GM23248 (cell line): ENCODE measurements around the gene CHAC1. TPM values are rescaled to one million over a fixed set of nuclear protein-coding genes. Genes with fewer than 3 reads are reported as not detected.

ENCODE experiments used
- DNase-seq: peaks from one replicate; pipeline ENCODE4 v3.0.0-alpha.2; 2015
- H2AFZ ChIP-seq: fragments of 200-600 bp; sonication (generic); 2 replicates; pipeline ENCODE4 v1.6.1; 2016; ENCODE audit warnings: antibody characterized with exemption
- H3F3A ChIP-seq: fragments of 200-600 bp; sonication (generic); 2 replicates; pipeline ENCODE4 v1.6.1; 2016; ENCODE audit warnings: mild to moderate bottlenecking, antibody characterized with exemption, mixed run types; ENCODE audit not compliant: insufficient read depth
- H3K27ac ChIP-seq: fragments of 200-600 bp; sonication (generic); 2 replicates; pipeline ENCODE4 v1.5.1; 2016; ENCODE audit warnings: mild to moderate bottlenecking
- H3K27me3 ChIP-seq: fragments of 200-600 bp; sonication (generic); replicated peaks from 2 replicates; pipeline ENCODE4 v1.6.1; 2016; ENCODE audit warnings: mild to moderate bottlenecking; ENCODE audit not compliant: insufficient read depth
- H3K36me3 ChIP-seq: fragments of 200-600 bp; sonication (generic); 2 replicates; pipeline ENCODE4 v1.6.1; 2016; ENCODE audit warnings: low read depth, mild to moderate bottlenecking
- H3K4me1 ChIP-seq: fragments of 200-600 bp; sonication (generic); 2 replicates; pipeline ENCODE4 v1.6.1; 2016; ENCODE audit warnings: mild to moderate bottlenecking; ENCODE audit not compliant: insufficient read depth
- H3K4me2 ChIP-seq: fragments of 200-600 bp; sonication (generic); one replicate; pipeline ENCODE4 v1.6.1; 2016; ENCODE audit warnings: mild to moderate bottlenecking; ENCODE audit not compliant: unreplicated experiment
- H3K4me3 ChIP-seq: fragments of 200-600 bp; sonication (generic); 2 replicates; pipeline ENCODE4 v1.5.1; 2016; ENCODE audit warnings: mild to moderate bottlenecking
- H3K79me2 ChIP-seq: fragments of 200-600 bp; sonication (generic); 2 replicates; pipeline ENCODE4 v1.6.1; 2016; ENCODE audit warnings: mild to moderate bottlenecking; ENCODE audit not compliant: insufficient read depth
- H3K9ac ChIP-seq: fragments of 200-600 bp; sonication (generic); 2 replicates; pipeline ENCODE4 v1.6.1; 2016; ENCODE audit warnings: mild to moderate bottlenecking
- H3K9me2 ChIP-seq: fragments of 200-600 bp; sonication (generic); 2 replicates; pipeline ENCODE4 v1.6.1; 2016; ENCODE audit warnings: mixed run types, mild to moderate bottlenecking, moderate library complexity; ENCODE audit not compliant: insufficient read depth
- H3K9me3 ChIP-seq: fragments of 200-600 bp; sonication (generic); one replicate; pipeline ENCODE4 v1.6.1; 2017; ENCODE audit warnings: low read depth
- H4K20me1 ChIP-seq: fragments of 200-600 bp; sonication (generic); 2 replicates; pipeline ENCODE4 v1.6.0; 2016; ENCODE audit not compliant: insufficient read depth
- EZH2 ChIP-seq: fragments of 200-600 bp; sonication (generic); IDR thresholded peaks from 2 replicates; pipeline ENCODE4 v1.6.1; 2018; ENCODE audit warnings: antibody characterized with exemption, mild to moderate bottlenecking; ENCODE audit not compliant: insufficient read depth, poor library complexity, severe bottlenecking
- EZH2phosphoT487 ChIP-seq: fragments of 200-600 bp; sonication (generic); IDR thresholded peaks from 2 replicates; pipeline ENCODE4 v1.6.1; 2018; ENCODE audit warnings: antibody characterized with exemption, moderate library complexity, mild to moderate bottlenecking, low read depth; ENCODE audit not compliant: insufficient read depth
- WGBS, 2 experiments: methylation state at CpG; one replicate each; pipeline ENCODE4 v1.1.6; 2015 to 2017; ENCODE audit warnings: low lambda C conversion rate in 2 of 2, low coverage in 1 of 2; ENCODE audit errors: missing lambda C conversion rate in 2 of 2; 5-methylcytosine and 5-hydroxymethylcytosine counted together
- in situ Hi-C: fragments of 300-500 bp; cut with MboI; formaldehyde crosslinking; loops from 2 replicates; pipeline ENCODE4 v1.15.0; 2020
- polyA plus RNA-seq: library from polyadenylated mRNA; unstranded; fragments of >200 nt; fragmentation: Nextera tagmentation; extraction: Ambion mirVana; gene quantifications from 2 replicates; pipeline ENCODE4 v1.2.1, GENCODE V29; 2016
- total RNA-seq: library from RNA; depleted of rRNA; stranded (reverse); fragments of >200 nt; shearing (Covaris generic); gene quantifications from 2 replicates; pipeline ENCODE4 v1.2.3, GENCODE V29; 2014

CHAC1 gene
- total and polyA plus RNA-seq, 2 experiments from 2014 or later: 43.8 to 74.4 TPM

DNA sequence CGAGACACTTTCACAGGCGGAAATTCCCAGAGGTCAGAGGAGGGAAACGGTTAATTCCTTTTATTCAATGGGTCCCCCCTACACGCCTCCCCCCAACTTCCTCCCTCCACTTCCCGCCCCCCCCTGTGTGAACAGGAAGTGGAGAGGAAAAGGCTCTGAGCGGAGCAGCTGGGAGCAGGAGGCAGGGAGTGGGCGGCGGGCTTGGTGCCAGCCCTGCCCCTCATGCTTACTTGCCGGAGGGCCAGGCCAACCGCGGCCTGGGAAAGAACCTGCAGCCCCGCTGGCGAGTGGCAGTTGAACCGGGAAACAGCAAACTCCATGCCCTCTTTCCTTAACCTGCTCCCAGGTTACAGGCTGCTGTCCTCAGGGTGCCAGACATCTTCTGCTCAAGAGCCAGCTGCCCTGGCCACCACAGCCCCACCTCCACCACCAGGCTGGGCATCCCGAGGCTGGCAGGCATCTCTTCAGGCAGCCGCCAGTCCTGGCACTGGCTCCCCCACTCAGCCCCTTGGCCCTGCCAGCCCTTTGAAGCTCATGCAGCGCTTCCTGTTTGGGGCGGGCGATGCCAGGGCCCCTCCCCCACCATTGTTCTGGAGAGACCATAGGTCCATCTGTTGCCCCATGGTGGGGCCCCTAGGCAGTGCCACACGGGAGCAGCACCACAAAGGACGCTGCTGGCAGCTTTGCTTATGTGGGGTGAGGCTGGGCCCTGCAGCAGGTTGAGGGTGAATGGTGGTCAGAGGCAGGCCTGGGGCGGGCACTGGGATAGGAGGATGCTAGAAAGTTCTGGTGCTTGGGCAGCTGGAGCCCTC is 46.1 kb upstream of the CHAC1 start:
- peak overlapping the region; percentile 63 for H3K4me3 ChIP-seq
- H3K4me1 ChIP-seq: peaks cover 24% of the 10 kb centered on the region
- in situ Hi-C loops: loop anchor here (10.0 kb wide), 1 partner anchor 118 kb away; no protein-coding TSS in a partner anchor
- H3K36me3 ChIP-seq: no peaks in the 10 kb centered on the region; the same call in 1 of the 2 replicates
- H3K27ac ChIP-seq: peak overlapping the region; percentile 75
- TF ChIP-seq EZH2phosphoT487: no peak
- no peak for TF ChIP-seq EZH2
- no peaks in the 10 kb centered on the region for H3K79me2 ChIP-seq
- peak overlapping the region; percentile 49 for H2AFZ ChIP-seq
- H3K9ac ChIP-seq: peak overlapping the region; percentile 72
- H3K9me2 ChIP-seq: no peaks in the 10 kb centered on the region
- H3K4me2 ChIP-seq: peak overlapping the region; percentile 79
- WGBS, 2 experiments: 33% methylated on average over 20 to 22 of the region's 22 CpGs
- H4K20me1 ChIP-seq: no peaks in the 10 kb centered on the region
- peaks cover 28% of the 10 kb centered on the region for H3F3A ChIP-seq
- H3K9me3 ChIP-seq: no peaks in the 10 kb centered on the region
- peak; percentile 44 for DNase-seq
- no peaks in the 10 kb centered on the region for H3K27me3 ChIP-seq

DNA sequence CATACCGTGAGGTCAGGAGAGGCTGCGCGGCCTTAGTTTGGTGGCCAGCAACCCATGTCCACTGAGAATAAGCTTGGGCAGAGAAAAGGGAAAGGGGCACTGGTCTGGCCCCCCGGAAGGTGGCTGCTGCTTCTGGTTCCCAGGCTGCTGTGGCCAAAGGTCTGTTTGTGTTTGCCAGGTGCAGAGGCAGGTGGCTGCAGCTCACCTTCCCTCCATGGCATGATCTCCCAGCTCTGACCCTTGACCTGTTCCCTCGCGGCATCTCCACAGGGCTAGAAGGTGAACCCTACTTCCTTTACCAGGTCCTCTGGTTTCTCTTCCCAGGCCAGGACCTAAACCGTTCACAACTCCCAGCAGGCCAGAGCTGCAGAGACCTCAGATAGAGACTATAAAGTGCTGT is 45.2 kb upstream of the CHAC1 start:
- Histone ChIP-seq H3K4me2 (no peak overlapping the region), H4K20me1 (no peaks in the 10 kb centered on the region), H2AFZ (no peak overlapping the region), H3K27me3 (no peaks in the 10 kb centered on the region), H3K79me2 (no peaks in the 10 kb centered on the region), H3K27ac (no peak overlapping the region), H3K9me2 (no peaks in the 10 kb centered on the region), H3K36me3 (no peaks in the 10 kb centered on the region; the same call in 1 of the 2 replicates), H3F3A (peaks cover 28% of the 10 kb centered on the region), H3K9ac (no peak overlapping the region), H3K4me3 (no peak overlapping the region), H3K9me3 (no peaks in the 10 kb centered on the region), H3K4me1 (peaks cover 24% of the 10 kb centered on the region)
- in situ Hi-C loops: loop anchor here (10.0 kb wide), 1 partner anchor 117 kb away; no protein-coding TSS in a partner anchor
- no peak for TF ChIP-seq EZH2phosphoT487
- no peak for TF ChIP-seq EZH2
- no peak for DNase-seq
- WGBS, 2 experiments: 88% methylated on average over 7 of the region's 7 CpGs

DNA sequence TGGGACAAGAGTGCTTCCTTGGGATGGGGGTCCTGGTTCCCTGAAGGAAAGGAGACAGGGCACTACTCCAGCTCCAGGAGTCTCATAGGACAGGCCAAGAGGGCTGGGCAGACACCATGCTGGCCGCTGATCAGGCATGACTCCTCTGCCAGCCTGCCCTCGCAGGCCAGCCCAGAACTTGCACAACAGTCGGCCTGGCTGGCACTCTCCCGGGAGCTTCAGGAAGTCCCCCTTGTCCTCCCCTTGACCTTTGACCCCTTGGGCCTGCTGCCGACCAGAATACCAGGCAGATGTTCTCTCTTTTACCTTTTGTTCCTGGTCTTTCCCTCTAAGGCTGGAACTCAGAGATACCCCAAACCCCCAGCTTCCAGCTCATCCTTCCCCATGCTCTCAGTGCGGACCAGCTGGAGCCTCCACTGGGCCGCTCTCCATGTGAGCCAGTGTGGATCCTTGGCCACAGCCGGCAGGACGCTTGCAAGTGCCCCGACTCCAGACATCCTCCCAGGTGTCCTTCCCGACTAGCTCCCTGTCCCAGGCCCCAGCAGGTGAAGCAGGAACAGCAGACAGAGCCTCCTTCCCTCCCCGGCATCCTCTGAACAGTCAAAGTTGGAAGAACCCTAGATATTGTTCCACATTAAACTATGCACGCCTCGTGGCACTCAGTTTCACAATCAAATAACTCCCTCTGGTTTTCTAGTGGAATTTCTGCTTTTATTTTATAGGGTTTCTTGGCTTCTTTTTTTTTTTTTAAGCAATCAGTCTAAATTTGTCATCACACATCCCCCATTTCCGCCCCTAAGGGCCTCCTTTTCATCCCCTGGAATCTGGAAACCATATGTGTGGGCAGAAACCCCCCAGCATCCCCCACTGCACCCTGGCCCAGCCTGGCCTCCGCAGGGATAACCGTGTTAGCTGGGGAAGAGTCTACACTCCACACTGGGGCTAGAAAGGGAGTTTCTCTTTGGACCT is 43.3 kb upstream of the CHAC1 start:
- H3K4me3 ChIP-seq: no peak overlapping the region
- no peaks in the 10 kb centered on the region for H3K79me2 ChIP-seq
- H3K36me3 ChIP-seq: no peaks in the 10 kb centered on the region
- H3K27me3 ChIP-seq: no peaks in the 10 kb centered on the region
- 0 out of 2 replicates have a peak overlapping the region, but pooled peaks have one; percentile 4 for H2AFZ ChIP-seq
- no peaks in the 10 kb centered on the region for H3K9me3 ChIP-seq
- in situ Hi-C loops: loop anchor here (10.0 kb wide), 2 partner anchors 115 to 265 kb away; no protein-coding TSS in a partner anchor
- TF ChIP-seq EZH2phosphoT487: no peak
- TF ChIP-seq EZH2: no peak
- peak overlapping the region; percentile 22; the same call in 1 of the 2 replicates for H3K9ac ChIP-seq
- peak overlapping the region; percentile 44 for H3K4me2 ChIP-seq
- 38 to 45% methylated on average over 17 of the region's 17 CpGs for WGBS, 2 experiments
- no peaks in the 10 kb centered on the region for H3K9me2 ChIP-seq
- H3F3A ChIP-seq: peaks cover 14% of the 10 kb centered on the region
- peak; percentile 54 for DNase-seq
- no peaks in the 10 kb centered on the region for H4K20me1 ChIP-seq
- H3K4me1 ChIP-seq: peaks cover 24% of the 10 kb centered on the region
- H3K27ac ChIP-seq: no peak overlapping the region

DNA sequence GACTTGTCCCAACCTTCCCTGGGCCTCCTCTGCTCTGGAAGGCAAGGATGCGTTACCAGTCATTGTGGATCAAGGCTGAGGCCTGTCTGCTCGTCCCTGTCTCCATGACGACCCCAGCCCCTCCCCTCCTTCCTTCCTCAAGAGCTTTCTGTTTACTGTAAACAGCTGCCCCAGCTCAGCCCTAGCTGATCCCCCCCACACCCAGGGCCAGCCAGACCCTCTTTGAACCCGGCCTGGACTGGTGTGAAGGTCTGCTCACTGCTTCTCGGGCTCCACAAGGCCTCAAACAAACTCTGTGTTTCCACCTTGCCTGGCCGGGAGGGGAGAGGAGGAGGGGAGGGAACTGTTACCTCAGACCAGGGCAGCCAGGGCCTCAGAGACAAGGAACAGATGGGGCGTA is 42.1 kb upstream of the CHAC1 start:
- Histone ChIP-seq H3K9me3 (no peaks in the 10 kb centered on the region), H3K9ac (no peak overlapping the region), H3K9me2 (no peaks in the 10 kb centered on the region), H3K4me1 (peaks cover 19% of the 10 kb centered on the region), H4K20me1 (no peaks in the 10 kb centered on the region), H3F3A (0 out of 2 replicates have a peak, but pooled peaks cover 4% of the 10 kb centered on the region), H3K27ac (no peak overlapping the region), H3K79me2 (no peaks in the 10 kb centered on the region), H3K27me3 (no peaks in the 10 kb centered on the region), H3K4me3 (no peak overlapping the region), H3K36me3 (no peaks in the 10 kb centered on the region), H3K4me2 (no peak overlapping the region), H2AFZ (no peak overlapping the region)
- no peak for TF ChIP-seq EZH2phosphoT487
- no peak for TF ChIP-seq EZH2
- 74 to 75% methylated on average over 7 of the region's 7 CpGs for WGBS, 2 experiments
- in situ Hi-C loops: loop anchor here (10.0 kb wide), 1 partner anchor 264 kb away; no protein-coding TSS in a partner anchor
- no peak for DNase-seq
